ENCODE data around the gene PRDM16.

PRDM16 gene

GRCh38 chr1:3462356-3463012 lies 393.5 kb downstream of the PRDM16 start:
- no peak for DNase-seq

GRCh38 chr1:3463013-3463385 lies 394.0 kb downstream of the PRDM16 start:
- no peak for DNase-seq

GRCh38 chr1:3463408-3463863 lies 394.4 kb downstream of the PRDM16 start:
- no peak for DNase-seq

GRCh38 chr1:3463891-3464648 lies 395.1 kb downstream of the PRDM16 start:
- DNase-seq: no peak

GRCh38 chr1:3464649-3465025 lies 395.6 kb downstream of the PRDM16 start:
- DNase-seq: no peak

GRCh38 chr1:3465091-3465934 lies 396.3 kb downstream of the PRDM16 start:
- no peak for DNase-seq

- no peak for DNase-seq
Measured at GRCh38 chr1:3465935-3466321, 396.9 kb downstream of the PRDM16 start.

GRCh38 chr1:3466366-3467075 lies 397.5 kb downstream of the PRDM16 start:
- DNase-seq: no peak

- DNase-seq: no peak
Measured at GRCh38 chr1:3467096-3468036, 398.4 kb downstream of the PRDM16 start.

GRCh38 chr1:3468236-3469103 lies 399.5 kb downstream of the PRDM16 start:
- no peak for DNase-seq

GRCh38 chr1:3469104-3469848 lies 400.3 kb downstream of the PRDM16 start:
- no peak for DNase-seq

GRCh38 chr1:3469849-3470649 lies 401.0 kb downstream of the PRDM16 start:
- no peak for DNase-seq

GRCh38 chr1:3470650-3471355 lies 401.8 kb downstream of the PRDM16 start:
- DNase-seq: no peak

- no peak for DNase-seq
Measured at GRCh38 chr1:3471356-3472087, 402.5 kb downstream of the PRDM16 start.

GRCh38 chr1:3472088-3472850 lies 403.3 kb downstream of the PRDM16 start:
- DNase-seq: no peak

GRCh38 chr1:3472906-3473305 lies 403.9 kb downstream of the PRDM16 start:
- no peak for DNase-seq

- DNase-seq: no peak
Measured at GRCh38 chr1:3473381-3473844, 404.4 kb downstream of the PRDM16 start.

Data from SIG-M5 (cell line).